HepG2 (cell line): ENCODE data around the gene MORC3. TPM values are rescaled to one million over a fixed set of nuclear protein-coding genes. Genes with fewer than 3 reads are reported as not detected.
A peak's percentile ranks its signal among the peaks of the same experiment; 100 is the strongest.

ENCODE experiments used
- HDAC2 ChIP-seq: sonication (generic); formaldehyde crosslinking; IDR thresholded peaks from 2 replicates; pipeline ENCODE4 v1.4.0; 2020; ENCODE audit warnings: missing genetic modification reagents
- HES4 ChIP-seq: sonication (generic); formaldehyde crosslinking; IDR thresholded peaks from 2 replicates; pipeline ENCODE4 v1.9.0; 2021; ENCODE audit warnings: mild to moderate bottlenecking, missing genetic modification reagents, borderline replicate concordance
- HMGA1 ChIP-seq: sonication (generic); formaldehyde crosslinking; conservative IDR thresholded peaks from 2 replicates; pipeline ENCODE4 v1.4.0; 2020; ENCODE audit warnings: missing genetic modification reagents
- KAT8 ChIP-seq: IDR thresholded peaks from 2 replicates; pipeline ENCODE4 v1.6.1; 2016; ENCODE audit warnings: missing genetic modification reagents, missing compliant biosample characterization
- NBN ChIP-seq: fragments of 450-650 bp; conservative IDR thresholded peaks from 2 replicates; pipeline ENCODE4 v1.6.1; 2017
- SP140L ChIP-seq: sonication (generic); formaldehyde crosslinking; IDR thresholded peaks from 2 replicates; pipeline ENCODE4 v1.4.0; 2020; ENCODE audit warnings: missing genetic modification reagents, borderline replicate concordance
- SRSF1 ChIP-seq: fragments of 200-400 bp; formaldehyde crosslinking; optimal IDR thresholded peaks from 2 replicates; pipeline ENCODE3; 2017; ENCODE audit warnings: mild to moderate bottlenecking, low read depth, low read length, moderate library complexity
- TBX3 ChIP-seq: fragments of 450-650 bp; IDR thresholded peaks from 2 replicates; pipeline ENCODE4 v1.6.1; 2017; ENCODE audit warnings: antibody characterized with exemption, mild to moderate bottlenecking, inconsistent platforms, borderline replicate concordance
- TERF1 ChIP-seq: sonication (generic); formaldehyde crosslinking; IDR thresholded peaks from 2 replicates; pipeline ENCODE4 v1.8.0; 2022; ENCODE audit warnings: mild to moderate bottlenecking, missing genetic modification reagents, moderate library complexity
- ZC3H4 ChIP-seq: sonication (generic); formaldehyde crosslinking; IDR thresholded peaks from 2 replicates; pipeline ENCODE4 v1.4.0; 2020; ENCODE audit warnings: missing genetic modification reagents, borderline replicate concordance
- ZMAT5 ChIP-seq: sonication (generic); formaldehyde crosslinking; IDR thresholded peaks from 2 replicates; pipeline ENCODE4 v1.5.0; 2020; ENCODE audit warnings: mild to moderate bottlenecking, low read depth, missing genetic modification reagents, borderline replicate concordance
- ZNF12 ChIP-seq: sonication (generic); formaldehyde crosslinking; IDR thresholded peaks from 2 replicates; pipeline ENCODE4 v1.5.0; 2020; ENCODE audit warnings: missing genetic modification reagents
- ZNF274 ChIP-seq: sonication (generic); formaldehyde crosslinking; IDR thresholded peaks from 2 replicates; pipeline ENCODE4 v1.5.1; 2020; ENCODE audit warnings: mild to moderate bottlenecking, missing genetic modification reagents
- ZNF441 ChIP-seq: sonication (generic); formaldehyde crosslinking; IDR thresholded peaks from 2 replicates; pipeline ENCODE4 v1.7.0; 2021; ENCODE audit warnings: missing genetic modification reagents, borderline replicate concordance
- ZNF597 ChIP-seq: sonication (generic); formaldehyde crosslinking; IDR thresholded peaks from 2 replicates; pipeline ENCODE4 v1.5.0; 2020; ENCODE audit warnings: missing genetic modification reagents
- ZNF609 ChIP-seq: sonication (generic); formaldehyde crosslinking; IDR thresholded peaks from 2 replicates; pipeline ENCODE4 v1.4.0; 2020; ENCODE audit warnings: mild to moderate bottlenecking, missing genetic modification reagents, borderline replicate concordance
- ZNF7 ChIP-seq: IDR thresholded peaks from 2 replicates; pipeline ENCODE4 v1.6.1; 2016; ENCODE audit warnings: missing biosample characterization, missing genetic modification reagents
- ZNF709 ChIP-seq: sonication (generic); formaldehyde crosslinking; IDR thresholded peaks from 2 replicates; pipeline ENCODE4 v1.5.0; 2020; ENCODE audit warnings: mild to moderate bottlenecking, missing genetic modification reagents
- ZNF710 ChIP-seq: sonication (generic); formaldehyde crosslinking; IDR thresholded peaks from 2 replicates; pipeline ENCODE4 v1.5.0; 2020; ENCODE audit warnings: mild to moderate bottlenecking, missing genetic modification reagents, borderline replicate concordance
- polyA plus RNA-seq, 8 experiments: library from polyadenylated mRNA; depleted of rRNA in 3 of 8; stranded (reverse) in 7 of 8; unstranded in 1 of 8; fragments of >200 nt; fragmentation: Illumina TruSeq in 4 of 8; extraction: Trizol in 4 of 8; gene quantifications; 2 replicates each; pipeline versions ENCODE4 v1.2.1 to v1.2.3, GENCODE V29; 2011 to 2016; ENCODE audit warnings: low read depth in 4 of 8, missing spikeins in 1 of 8, mixed read lengths in 1 of 8; ENCODE audit not compliant: insufficient read depth in 1 of 8
- total RNA-seq, 5 experiments: library from RNA; depleted of rRNA; stranded (reverse); fragments of >200 nt; fragmentation: Illumina TruSeq; extraction: Trizol; gene quantifications; 2 replicates each; pipeline ENCODE4 v1.2.3, GENCODE V29; 2016; ENCODE audit warnings: low read depth in 1 of 5

The MORC3 gene
- total and polyA plus RNA-seq, 2 of the 13 experiments (the other 11 are each of a cell fraction or from before 2014, with no cell fraction given), result 12.9 to 19.5 TPM

- TF ChIP-seq HES4 (CRISPR knock-in tag), result peak; percentile 77; the same call in 1 of the 2 replicates
- TF ChIP-seq ZMAT5 (CRISPR knock-in tag), result no peak
- TF ChIP-seq SP140L, result no peak
- no peak for TF ChIP-seq NBN
- TF ChIP-seq ZNF441 (CRISPR knock-in tag), result no peak
- TF ChIP-seq TERF1 (CRISPR knock-in tag), result no peak
- no peak for TF ChIP-seq ZNF609 (CRISPR knock-in tag)
- TF ChIP-seq KAT8 (CRISPR knock-in tag), result no peak
- peak; percentile 70 for TF ChIP-seq SRSF1
- TF ChIP-seq ZNF709 (CRISPR knock-in tag), result no peak
- no peak for TF ChIP-seq TBX3
- TF ChIP-seq HMGA1 (CRISPR knock-in tag), result no peak
- no peak for TF ChIP-seq ZNF12 (CRISPR knock-in tag)
- no peak for TF ChIP-seq ZNF7
- no peak for TF ChIP-seq ZC3H4
- no peak; the same call in 1 of the 2 replicates for TF ChIP-seq ZNF274 (CRISPR knock-in tag)
- no peak for TF ChIP-seq ZNF710
- no peak for TF ChIP-seq ZNF597 (CRISPR knock-in tag)
- TF ChIP-seq HDAC2, result no peak
Observed at GRCh38 chr21:36320421-36321324, 676 bp downstream of the MORC3 start (continued).
